Osteoblast (primary cell): Measurements from ENCODE around the gene CLSTN2. TPM values are rescaled to one million over a fixed set of nuclear protein-coding genes. Genes with fewer than 3 reads are reported as not detected.

Experiments
- DNase-seq: peaks from one replicate; pipeline ENCODE4 v3.0.0; 2011; ENCODE audit warnings: low spot score, mixed read lengths; ENCODE audit not compliant: insufficient read length; ENCODE audit errors: missing footprints
- H2AFZ ChIP-seq: 2 replicates; pipeline ENCODE4 v1.6.0; 2011; ENCODE audit warnings: mild to moderate bottlenecking, low read length
- H3K27ac ChIP-seq: 2 replicates; pipeline ENCODE4 v1.5.1; 2011; ENCODE audit warnings: mild to moderate bottlenecking, low read depth, low read length, moderate library complexity
- H3K27me3 ChIP-seq: 2 replicates; pipeline ENCODE4 v1.6.0; 2012; ENCODE audit warnings: mild to moderate bottlenecking, control low read depth, inconsistent platforms, low read length, moderate library complexity; ENCODE audit not compliant: insufficient read depth
- H3K36me3 ChIP-seq: 2 replicates; pipeline ENCODE4 v1.5.1; 2011; ENCODE audit warnings: mild to moderate bottlenecking, low read length, control low read depth, moderate library complexity; ENCODE audit not compliant: insufficient read depth
- H3K4me1 ChIP-seq: 2 replicates; pipeline ENCODE4 v1.5.1; 2011; ENCODE audit warnings: mild to moderate bottlenecking, low read length, control low read depth, moderate library complexity; ENCODE audit not compliant: insufficient read depth
- H3K4me2 ChIP-seq: 2 replicates; pipeline ENCODE4 v1.6.0; 2011; ENCODE audit warnings: mild to moderate bottlenecking, low read length; ENCODE audit not compliant: insufficient read depth
- H3K4me3 ChIP-seq: fragments of 200-600 bp; sonication (generic); 3 replicates; pipeline ENCODE4 v1.5.1; 2012; ENCODE audit warnings: mild to moderate bottlenecking, low read length, inconsistent platforms; ENCODE audit not compliant: insufficient read depth
- H3K79me2 ChIP-seq: 2 replicates; pipeline ENCODE4 v1.6.0; 2012; ENCODE audit warnings: mild to moderate bottlenecking, low read length, control low read depth, inconsistent platforms; ENCODE audit not compliant: insufficient read depth
- H3K9me3 ChIP-seq: 2 replicates; pipeline ENCODE4 v1.5.1; 2011; ENCODE audit warnings: low read depth, low read length, control low read depth
- H4K20me1 ChIP-seq: 2 replicates; pipeline ENCODE4 v1.6.0; 2012; ENCODE audit warnings: mild to moderate bottlenecking, low read length, control low read depth; ENCODE audit not compliant: insufficient read depth
- total RNA-seq: library from RNA; depleted of rRNA; stranded (reverse); fragments of >200 nt; gene quantifications from 2 replicates; pipeline ENCODE4 v1.2.3, GENCODE V29; 2012
- TF ChIP-seq, protein P1 (sequence below): IDR thresholded peaks from 2 replicates; pipeline ENCODE4 v1.5.1; 2011; ENCODE audit warnings: mild to moderate bottlenecking, low read depth, low read length, moderate library complexity; ENCODE audit errors: extremely low read depth

CLSTN2 gene
- total RNA-seq, result under 0.01 TPM in 2 replicates

GRCh38 chr3:139935016-139935865 lies at the start of gene CLSTN2:
Gene CLSTN2 (plus strand): TSS chr3:139935185.
- DNase-seq, result peak; percentile 87
- Histone ChIP-seq H3K4me3 (peak within 1 kb of the TSS; percentile 33), H3K36me3 (no peaks in the 10 kb centered on the region), H3K4me2 (peak within 1 kb of the TSS; percentile 43), H3K9me3 (no peaks in the 10 kb centered on the region), H4K20me1 (no peaks in the 10 kb centered on the region), H3K27me3 (peaks cover 39% of the 10 kb centered on the region), H3K79me2 (no peaks in the 10 kb centered on the region), H2AFZ (no peak within 1 kb of the TSS), H3K27ac (no peak within 1 kb of the TSS), H3K4me1 (no peaks in the 10 kb centered on the region)
- TF ChIP-seq, protein P1, sequence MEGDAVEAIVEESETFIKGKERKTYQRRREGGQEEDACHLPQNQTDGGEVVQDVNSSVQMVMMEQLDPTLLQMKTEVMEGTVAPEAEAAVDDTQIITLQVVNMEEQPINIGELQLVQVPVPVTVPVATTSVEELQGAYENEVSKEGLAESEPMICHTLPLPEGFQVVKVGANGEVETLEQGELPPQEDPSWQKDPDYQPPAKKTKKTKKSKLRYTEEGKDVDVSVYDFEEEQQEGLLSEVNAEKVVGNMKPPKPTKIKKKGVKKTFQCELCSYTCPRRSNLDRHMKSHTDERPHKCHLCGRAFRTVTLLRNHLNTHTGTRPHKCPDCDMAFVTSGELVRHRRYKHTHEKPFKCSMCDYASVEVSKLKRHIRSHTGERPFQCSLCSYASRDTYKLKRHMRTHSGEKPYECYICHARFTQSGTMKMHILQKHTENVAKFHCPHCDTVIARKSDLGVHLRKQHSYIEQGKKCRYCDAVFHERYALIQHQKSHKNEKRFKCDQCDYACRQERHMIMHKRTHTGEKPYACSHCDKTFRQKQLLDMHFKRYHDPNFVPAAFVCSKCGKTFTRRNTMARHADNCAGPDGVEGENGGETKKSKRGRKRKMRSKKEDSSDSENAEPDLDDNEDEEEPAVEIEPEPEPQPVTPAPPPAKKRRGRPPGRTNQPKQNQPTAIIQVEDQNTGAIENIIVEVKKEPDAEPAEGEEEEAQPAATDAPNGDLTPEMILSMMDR, result no peak

DNA sequence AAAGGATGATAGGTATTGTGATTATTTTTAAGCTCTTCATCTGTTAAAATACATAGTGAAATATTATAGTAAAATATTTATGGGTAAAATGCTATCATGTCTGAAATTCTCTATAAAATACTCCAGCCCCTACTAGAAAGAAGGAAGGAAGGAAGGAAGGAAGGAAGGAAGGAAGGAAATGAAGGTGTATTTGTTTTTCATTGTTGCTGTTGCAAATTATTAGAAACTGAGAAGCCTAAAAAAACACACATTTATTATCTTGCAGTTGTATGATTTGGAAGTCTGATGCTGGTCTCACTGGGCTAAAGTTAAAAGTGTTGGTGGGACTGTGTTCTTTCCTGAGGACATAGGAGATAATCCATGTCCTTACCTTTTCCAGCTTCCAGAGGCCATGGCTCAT lies 47.6 kb upstream of the CLSTN2 start:
- no peak for DNase-seq
- TF ChIP-seq, protein P1, result no peak
- no peak overlapping the region for H3K27ac ChIP-seq

GRCh38 chr3:139888561-139889140 lies 46.3 kb upstream of the CLSTN2 start:
- Histone ChIP-seq H3K79me2 (no peaks in the 10 kb centered on the region), H3K27me3 (no peaks in the 10 kb centered on the region), H3K4me2 (no peak overlapping the region), H2AFZ (no peak overlapping the region), H3K9me3 (no peaks in the 10 kb centered on the region), H3K4me3 (no peak overlapping the region), H4K20me1 (no peaks in the 10 kb centered on the region), H3K4me1 (no peaks in the 10 kb centered on the region), H3K27ac (no peak overlapping the region), H3K36me3 (no peaks in the 10 kb centered on the region)
- TF ChIP-seq, protein P1, result no peak
- DNase-seq, result no peak

More for the DNA sequence above, 47.6 kb upstream of the CLSTN2 start:
- no peaks in the 10 kb centered on the region for H3K9me3 ChIP-seq
- no peaks in the 10 kb centered on the region for H3K4me1 ChIP-seq
- H4K20me1 ChIP-seq, result no peaks in the 10 kb centered on the region
- no peak overlapping the region for H2AFZ ChIP-seq
- no peaks in the 10 kb centered on the region for H3K79me2 ChIP-seq
- H3K27me3 ChIP-seq, result no peaks in the 10 kb centered on the region
- no peak overlapping the region for H3K4me2 ChIP-seq
- no peaks in the 10 kb centered on the region for H3K36me3 ChIP-seq
- H3K4me3 ChIP-seq, result no peak overlapping the region

DNA sequence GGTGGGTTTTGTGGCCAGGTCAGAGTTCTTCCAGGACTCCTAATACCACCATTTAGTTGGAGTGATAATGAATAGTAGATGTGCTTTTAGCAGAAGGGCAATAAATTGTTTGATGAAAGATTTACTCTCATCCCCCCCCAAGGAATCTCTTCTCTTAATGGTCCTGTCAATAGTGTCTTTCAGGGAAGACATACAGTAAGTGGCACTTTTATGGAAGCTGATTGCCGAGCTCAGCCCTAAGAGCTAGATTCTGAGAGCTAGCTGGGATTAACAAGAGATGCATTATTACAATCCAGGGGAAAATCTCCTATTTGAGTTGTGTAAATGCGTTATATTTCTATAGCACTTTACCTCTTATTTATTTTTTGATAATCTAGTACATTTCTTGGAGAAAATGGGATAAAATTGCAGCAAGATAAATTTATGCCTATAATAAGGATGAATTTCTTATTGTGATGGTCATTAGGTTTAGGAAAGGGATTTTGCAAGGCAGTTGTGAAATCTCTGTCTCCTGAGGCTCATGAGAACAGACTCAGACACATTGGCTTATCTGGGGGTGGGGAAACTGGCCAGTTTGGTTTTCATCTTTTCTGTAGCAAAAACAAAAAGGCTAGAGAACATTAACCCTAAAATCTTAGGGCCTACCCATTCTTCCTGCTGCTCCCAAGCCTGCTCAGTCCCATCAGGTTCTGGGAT lies 41.6 kb upstream of the CLSTN2 start:
- Histone ChIP-seq H3K27ac (no peak overlapping the region), H3K27me3 (no peaks in the 10 kb centered on the region), H3K4me2 (no peak overlapping the region), H3K36me3 (no peaks in the 10 kb centered on the region), H3K79me2 (no peaks in the 10 kb centered on the region), H3K4me3 (no peak overlapping the region), H3K4me1 (no peaks in the 10 kb centered on the region), H4K20me1 (no peaks in the 10 kb centered on the region), H3K9me3 (no peaks in the 10 kb centered on the region), H2AFZ (no peak overlapping the region)
- peak; percentile 61 for DNase-seq
- TF ChIP-seq, protein P1, result no peak
